H9 (cell line): Measurements from ENCODE around the gene ADAMTSL4. TPM values are rescaled to one million over a fixed set of nuclear protein-coding genes. Genes with fewer than 3 reads are reported as not detected.
A peak's percentile ranks its signal among the peaks of the same experiment; 100 is the strongest.

Source experiments
- DNase-seq: peaks from one replicate; pipeline ENCODE4 v3.0.0-alpha.2; 2017
- H2AFZ ChIP-seq: one replicate; pipeline ENCODE4 v1.6.1; 2013; ENCODE audit warnings: mild to moderate bottlenecking, low read length, control low read depth, moderate library complexity
- H2AK5ac ChIP-seq: 2 replicates; pipeline ENCODE4 v1.6.1; 2013; ENCODE audit warnings: low read length, control low read depth, mixed read lengths; ENCODE audit not compliant: insufficient read length
- H2BK120ac ChIP-seq: one replicate; pipeline ENCODE4 v1.6.1; 2013; ENCODE audit warnings: low read depth, mild to moderate bottlenecking, low read length, control low read depth, inconsistent platforms; ENCODE audit not compliant: poor library complexity, severe bottlenecking
- H2BK12ac ChIP-seq: 2 replicates; pipeline ENCODE4 v1.6.1; 2013; ENCODE audit warnings: low read length, control low read depth, mixed read lengths, low read depth; ENCODE audit not compliant: insufficient read length
- H2BK15ac ChIP-seq: 2 replicates; pipeline ENCODE4 v1.6.1; 2013; ENCODE audit warnings: low read depth, low read length, control low read depth
- H2BK20ac ChIP-seq: one replicate; pipeline ENCODE4 v1.6.1; 2013; ENCODE audit warnings: low read depth, mild to moderate bottlenecking, low read length, control low read depth, inconsistent platforms; ENCODE audit not compliant: poor library complexity, severe bottlenecking
- H2BK5ac ChIP-seq: 2 replicates; pipeline ENCODE4 v1.6.1; 2013; ENCODE audit warnings: low read length, control low read depth, mixed read lengths; ENCODE audit not compliant: insufficient read length
- H3K14ac ChIP-seq: 2 replicates; pipeline ENCODE4 v1.6.1; 2013; ENCODE audit warnings: low read length, control low read depth; ENCODE audit not compliant: insufficient read depth
- H3K18ac ChIP-seq: 2 replicates; pipeline ENCODE4 v1.6.1; 2013; ENCODE audit warnings: low read depth, mild to moderate bottlenecking, mixed read lengths, low read length, control low read depth; ENCODE audit not compliant: insufficient read length
- H3K23ac ChIP-seq: 2 replicates; pipeline ENCODE4 v1.6.1; 2013; ENCODE audit warnings: low read length, control low read depth, mixed read lengths, low read depth; ENCODE audit not compliant: insufficient read length
- H3K23me2 ChIP-seq: 2 replicates; pipeline ENCODE4 v1.6.1; 2013; ENCODE audit warnings: low read depth, mild to moderate bottlenecking, mixed read lengths, low read length, control low read depth; ENCODE audit not compliant: insufficient read length, poor library complexity, severe bottlenecking
- H3K27ac ChIP-seq: 2 replicates; pipeline ENCODE4 v1.5.1; 2013; ENCODE audit warnings: low read length, control low read depth, mixed read lengths, low read depth; ENCODE audit not compliant: insufficient read length
- H3K27me3 ChIP-seq: 2 replicates; pipeline ENCODE4 v1.6.1; 2013; ENCODE audit warnings: low read length, control low read depth, inconsistent platforms; ENCODE audit not compliant: insufficient read depth
- H3K4ac ChIP-seq: 2 replicates; pipeline ENCODE4 v1.6.1; 2013; ENCODE audit warnings: low read depth, mild to moderate bottlenecking, control low read depth, inconsistent platforms, low read length, moderate library complexity
- H3K4me1 ChIP-seq: 2 replicates; pipeline ENCODE4 v1.6.1; 2013; ENCODE audit warnings: low read length, control low read depth, inconsistent platforms; ENCODE audit not compliant: insufficient read depth
- H3K4me2 ChIP-seq: 2 replicates; pipeline ENCODE4 v1.6.1; 2013; ENCODE audit warnings: low read length, control low read depth, mixed read lengths; ENCODE audit not compliant: insufficient read length, insufficient read depth
- H3K56ac ChIP-seq: 2 replicates; pipeline ENCODE4 v1.6.1; 2013; ENCODE audit warnings: low read depth, mild to moderate bottlenecking, mixed read lengths, low read length, control low read depth; ENCODE audit not compliant: insufficient read length
- H3K79me1 ChIP-seq: 2 replicates; pipeline ENCODE4 v1.6.1; 2013; ENCODE audit warnings: low read depth, mild to moderate bottlenecking, moderate library complexity, low read length, control low read depth, inconsistent platforms; ENCODE audit not compliant: insufficient read depth, poor library complexity, severe bottlenecking
- H3K79me2 ChIP-seq: 2 replicates; pipeline ENCODE4 v1.6.1; 2013; ENCODE audit warnings: low read length, control low read depth, inconsistent platforms; ENCODE audit not compliant: insufficient read depth
- H3K9ac ChIP-seq: 2 replicates; pipeline ENCODE4 v1.6.1; 2013; ENCODE audit warnings: low read length, control low read depth, mixed read lengths; ENCODE audit not compliant: insufficient read length; ENCODE audit errors: extremely low read depth
- H3K9me3 ChIP-seq: one replicate; pipeline ENCODE4 v1.6.1; 2013; ENCODE audit warnings: low read depth, low read length, inconsistent platforms; ENCODE audit not compliant: control insufficient read depth
- H3T11ph ChIP-seq: one replicate; pipeline ENCODE4 v1.6.1; 2013; ENCODE audit warnings: mild to moderate bottlenecking, low read length, control low read depth, inconsistent platforms
- H4K20me1 ChIP-seq: one replicate; pipeline ENCODE4 v1.6.1; 2013; ENCODE audit not compliant: control insufficient read depth, insufficient read length, insufficient read depth
- H4K5ac ChIP-seq: 2 replicates; pipeline ENCODE4 v1.6.1; 2013; ENCODE audit warnings: low read depth, mild to moderate bottlenecking, mixed read lengths, low read length, control low read depth; ENCODE audit not compliant: insufficient read length
- H4K8ac ChIP-seq: replicated peaks from 2 replicates; pipeline ENCODE4 v1.6.1; 2013; ENCODE audit warnings: low read length, control low read depth, mixed read lengths, low read depth; ENCODE audit not compliant: insufficient read length
- H4K91ac ChIP-seq: 2 replicates; pipeline ENCODE4 v1.6.1; 2013; ENCODE audit warnings: low read depth, mild to moderate bottlenecking, moderate library complexity, mixed read lengths, low read length, control low read depth; ENCODE audit not compliant: insufficient read length
- H3K27ac Mint-ChIP-seq, 3 experiments: 2 replicates in 2 of 3; 3 replicates in 1 of 3; pipeline ENCODE4 v1.8.0; 2020 to 2021; ENCODE audit warnings: mixed read lengths in 3 of 3, mild to moderate bottlenecking in 1 of 3, moderate library complexity in 1 of 3
- H3K27me3 Mint-ChIP-seq: 2 replicates; pipeline ENCODE4 v1.8.0; 2021; ENCODE audit warnings: low read depth, mild to moderate bottlenecking, moderate library complexity, mixed read lengths
- H3K36me3 Mint-ChIP-seq, 3 experiments: 2 replicates in 2 of 3; 3 replicates in 1 of 3; pipeline ENCODE4 v1.8.0; 2020 to 2021; ENCODE audit warnings: low read depth in 3 of 3, mixed read lengths in 3 of 3; ENCODE audit not compliant: insufficient read depth in 1 of 3
- H3K4me1 Mint-ChIP-seq, 2 experiments: 2 replicates each; pipeline ENCODE4 v1.8.0; 2020; ENCODE audit warnings: mixed read lengths in 2 of 2
- H3K4me3 Mint-ChIP-seq, 2 experiments: 2 replicates in 1 of 2; 3 replicates in 1 of 2; pipeline ENCODE4 v1.8.0; 2020 to 2021; ENCODE audit warnings: mild to moderate bottlenecking in 2 of 2, mixed read lengths in 2 of 2, moderate library complexity in 1 of 2
- H3K9me3 Mint-ChIP-seq, 2 experiments: 2 replicates in 1 of 2; 3 replicates in 1 of 2; pipeline ENCODE4 v1.8.0; 2020; ENCODE audit warnings: mild to moderate bottlenecking in 2 of 2, mixed read lengths in 2 of 2, moderate library complexity in 1 of 2
- CTCF ChIP-seq: fragments of 200-600 bp; sonication (generic); conservative IDR thresholded peaks from 3 replicates; pipeline ENCODE4 v1.8.0; 2021; ENCODE audit warnings: antibody characterized with exemption, mild to moderate bottlenecking
- WGBS: extraction: QIAGEN DNeasy Blood & Tissue Kit; methylation state at CpG from one replicate; pipeline ENCODE4 v1.1.7; 2013; ENCODE audit warnings: missing lambda C conversion rate, low lambda C conversion rate, mixed read lengths; ENCODE audit not compliant: insufficient read length; ENCODE audit errors: extremely low coverage; 5-methylcytosine and 5-hydroxymethylcytosine counted together
- total RNA-seq: library from RNA; stranded (reverse); gene quantifications from 2 replicates; pipeline ENCODE4 v1.2.1, GENCODE V29; 2021

ADAMTSL4 gene
- total RNA-seq, 1 experiment from 2014 or later, result 6.1 TPM

DNA sequence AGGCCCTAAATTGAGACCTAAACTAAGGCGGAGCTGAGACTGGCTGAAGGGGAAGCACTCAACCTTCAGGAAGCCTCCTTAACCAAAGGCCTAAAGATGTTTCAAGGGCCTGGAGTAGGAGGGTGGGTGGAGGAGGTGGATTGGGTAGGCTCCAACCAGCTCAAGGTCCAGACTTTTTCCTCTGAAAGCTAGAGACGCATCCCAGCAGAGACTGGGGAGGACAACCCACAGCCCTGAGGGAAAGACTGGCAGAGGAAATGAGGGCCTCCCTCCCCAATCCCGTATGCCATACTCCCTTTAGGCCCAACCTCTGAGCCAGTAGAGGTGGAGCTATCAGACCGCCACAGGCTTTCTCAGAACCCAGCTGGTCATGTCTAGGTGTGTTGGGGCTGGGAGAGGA is 40.2 kb upstream of the ADAMTSL4 start:
- no peak overlapping the region for H3K23ac ChIP-seq
- no peaks in the 10 kb centered on the region for H3K4me1 ChIP-seq
- no peak overlapping the region for H2BK12ac ChIP-seq
- DNase-seq, result no peak
- no peak overlapping the region for H3K27ac ChIP-seq
- H3K9me3 ChIP-seq, result no peaks in the 10 kb centered on the region
- no peak overlapping the region for H3K56ac ChIP-seq
- Mint-ChIP-seq H3K4me3 (no peak overlapping the region), H3K27me3 (peaks cover 1% of the 10 kb centered on the region; the same call in 1 of the 2 replicates), H3K27ac (0 out of 7 replicates have a peak overlapping the region, but pooled peaks of 1 of the 3 experiments have one; percentile 52), H3K9me3 (no peaks in the 10 kb centered on the region), H3K4me1 (peaks cover 5 to 6% of the 10 kb centered on the region in 2 experiments; a peak in 2 of 4 replicates), H3K36me3 (peaks cover 23 to 47% (median 32%) of the 10 kb centered on the region in 3 experiments; a peak in 6 of 7 replicates)
- H2AFZ ChIP-seq, result no peak overlapping the region
- no peaks in the 10 kb centered on the region for H4K20me1 ChIP-seq
- TF ChIP-seq CTCF, result no peak
- H3K9ac ChIP-seq, result no peak overlapping the region
- no peak overlapping the region for H3K14ac ChIP-seq
- H4K91ac ChIP-seq, result no peak overlapping the region
- H2AK5ac ChIP-seq, result no peak overlapping the region
- no peaks in the 10 kb centered on the region for H3K79me2 ChIP-seq
- H4K5ac ChIP-seq, result no peak overlapping the region
- H3K18ac ChIP-seq, result no peak overlapping the region
- no peaks in the 10 kb centered on the region for H3K27me3 ChIP-seq
- no peak overlapping the region for H2BK120ac ChIP-seq
- H3K79me1 ChIP-seq, result no peaks in the 10 kb centered on the region
- no peak overlapping the region for H2BK20ac ChIP-seq
- no peak overlapping the region for H3K4ac ChIP-seq
- H2BK15ac ChIP-seq, result no peak overlapping the region
- no CpG with 5 or more reads among the region's 4 CpGs for WGBS
- H3K23me2 ChIP-seq, result no peaks in the 10 kb centered on the region
- H2BK5ac ChIP-seq, result no peak overlapping the region
- H3T11ph ChIP-seq, result no peak overlapping the region
- H3K4me2 ChIP-seq, result no peak overlapping the region
- no peak overlapping the region for H4K8ac ChIP-seq
